Keratinocyte (primary cell): ENCODE data around the gene TIGD6.

ENCODE experiments used
- EZH2 ChIP-seq: IDR thresholded peaks from one replicate; pipeline ENCODE4 v1.6.1; 2012; ENCODE audit warnings: inconsistent platforms, mild to moderate bottlenecking, low read length, moderate library complexity
- TF ChIP-seq, protein P1 (sequence below), 3 experiments: IDR thresholded peaks in 1 of 3; conservative IDR thresholded peaks in 1 of 3; optimal IDR thresholded peaks in 1 of 3; 2 replicates in 2 of 3; 3 replicates in 1 of 3; pipeline versions ENCODE3 to v1.5.1; 2011; ENCODE audit warnings: low read length in 3 of 3, mild to moderate bottlenecking in 3 of 3, moderate library complexity in 2 of 3, control low read depth in 1 of 3, inconsistent platforms in 1 of 3; ENCODE audit not compliant: insufficient read depth in 2 of 3; ENCODE audit errors: extremely low read depth in 1 of 3

DNA sequence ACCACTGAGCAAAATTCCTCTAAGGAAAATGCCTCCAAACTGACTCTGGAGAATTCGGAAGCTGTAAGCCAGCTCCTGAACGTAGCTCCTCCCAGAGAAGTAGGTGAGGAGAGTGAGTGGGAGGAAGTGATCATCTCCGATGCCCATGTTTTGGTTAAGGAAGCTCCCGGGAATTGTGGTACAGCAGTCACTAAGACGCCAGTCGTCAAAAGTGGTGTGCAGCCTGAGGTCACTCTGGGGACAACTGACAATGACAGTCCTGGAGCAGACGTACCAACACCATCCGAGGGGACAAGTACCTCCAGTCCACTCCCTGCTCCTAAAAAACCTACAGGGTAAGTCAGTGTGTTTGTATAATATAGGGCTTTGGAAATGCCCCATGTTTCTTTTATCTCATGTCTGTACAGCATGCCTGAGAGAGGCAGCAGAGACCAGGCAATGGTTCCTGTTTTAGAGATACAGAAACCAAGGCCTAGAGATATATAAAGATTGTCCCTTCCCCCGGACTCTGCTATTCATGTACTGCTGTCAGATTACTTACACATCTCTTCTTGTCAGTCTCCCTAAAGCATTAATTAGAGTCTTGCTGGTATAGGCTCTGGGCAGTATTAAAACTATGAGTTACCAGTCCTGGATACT, 24.0 kb upstream of the TIGD6 start:
- TF ChIP-seq, protein P1, sequence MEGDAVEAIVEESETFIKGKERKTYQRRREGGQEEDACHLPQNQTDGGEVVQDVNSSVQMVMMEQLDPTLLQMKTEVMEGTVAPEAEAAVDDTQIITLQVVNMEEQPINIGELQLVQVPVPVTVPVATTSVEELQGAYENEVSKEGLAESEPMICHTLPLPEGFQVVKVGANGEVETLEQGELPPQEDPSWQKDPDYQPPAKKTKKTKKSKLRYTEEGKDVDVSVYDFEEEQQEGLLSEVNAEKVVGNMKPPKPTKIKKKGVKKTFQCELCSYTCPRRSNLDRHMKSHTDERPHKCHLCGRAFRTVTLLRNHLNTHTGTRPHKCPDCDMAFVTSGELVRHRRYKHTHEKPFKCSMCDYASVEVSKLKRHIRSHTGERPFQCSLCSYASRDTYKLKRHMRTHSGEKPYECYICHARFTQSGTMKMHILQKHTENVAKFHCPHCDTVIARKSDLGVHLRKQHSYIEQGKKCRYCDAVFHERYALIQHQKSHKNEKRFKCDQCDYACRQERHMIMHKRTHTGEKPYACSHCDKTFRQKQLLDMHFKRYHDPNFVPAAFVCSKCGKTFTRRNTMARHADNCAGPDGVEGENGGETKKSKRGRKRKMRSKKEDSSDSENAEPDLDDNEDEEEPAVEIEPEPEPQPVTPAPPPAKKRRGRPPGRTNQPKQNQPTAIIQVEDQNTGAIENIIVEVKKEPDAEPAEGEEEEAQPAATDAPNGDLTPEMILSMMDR (optimal IDR thresholded peaks at IDR 0.05 in 1 of 3, IDR thresholded peaks at IDR 0.05 in 1 of 3, conservative IDR thresholded peaks at IDR 0.05 in 1 of 3; ENCODE audit: extremely low read depth in 1 of 3, insufficient read depth in 2 of 3, low read length in 3 of 3): no peak
- TF ChIP-seq EZH2: no peak
